Transverse colon (tissue), 4 donors: ENCODE results near the gene TFCP2L1.

Experiments used
- POLR2AphosphoS5 ChIP-seq, 3 donors: sonication (generic); formaldehyde crosslinking; IDR thresholded peaks; one replicate each; pipeline ENCODE4 v1.6.1; 2016; ENCODE audit warnings: antibody characterized with exemption in 3 of 3
- TF ChIP-seq, protein P1 (sequence below), 5 experiments: fragments of 200-600 bp in 3 of 5; fragments of 450-650 bp in 2 of 5; sonication (generic) in 3 of 5; IDR thresholded peaks; 1 replicate in 2 of 5; 2 replicates in 3 of 5; pipeline ENCODE4 v1.5.1; 2016 to 2017; ENCODE audit warnings: antibody characterized with exemption in 5 of 5, inconsistent platforms in 3 of 5, mild to moderate bottlenecking in 2 of 5, moderate library complexity in 1 of 5

DNA sequence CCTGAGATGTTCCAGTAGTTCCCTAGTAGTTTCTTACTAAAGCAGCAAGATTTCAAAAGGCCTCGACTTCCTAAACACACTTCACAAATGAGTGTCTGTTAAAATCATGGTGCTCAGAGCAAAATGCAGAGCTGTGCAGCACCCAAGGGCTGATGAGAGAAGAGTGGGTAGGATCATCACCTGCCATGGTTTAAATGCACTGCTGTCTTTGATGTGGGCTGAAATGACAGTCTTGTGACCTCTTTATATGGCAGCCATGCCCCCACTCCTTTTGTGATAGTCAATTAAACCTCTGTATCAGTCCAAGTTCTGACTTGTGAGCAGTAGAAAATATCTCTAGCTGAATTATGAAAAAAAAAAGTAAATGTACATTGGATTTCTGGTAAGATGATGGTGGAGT, 107.1 kb downstream of the TFCP2L1 start:
- TF ChIP-seq, protein P1, sequence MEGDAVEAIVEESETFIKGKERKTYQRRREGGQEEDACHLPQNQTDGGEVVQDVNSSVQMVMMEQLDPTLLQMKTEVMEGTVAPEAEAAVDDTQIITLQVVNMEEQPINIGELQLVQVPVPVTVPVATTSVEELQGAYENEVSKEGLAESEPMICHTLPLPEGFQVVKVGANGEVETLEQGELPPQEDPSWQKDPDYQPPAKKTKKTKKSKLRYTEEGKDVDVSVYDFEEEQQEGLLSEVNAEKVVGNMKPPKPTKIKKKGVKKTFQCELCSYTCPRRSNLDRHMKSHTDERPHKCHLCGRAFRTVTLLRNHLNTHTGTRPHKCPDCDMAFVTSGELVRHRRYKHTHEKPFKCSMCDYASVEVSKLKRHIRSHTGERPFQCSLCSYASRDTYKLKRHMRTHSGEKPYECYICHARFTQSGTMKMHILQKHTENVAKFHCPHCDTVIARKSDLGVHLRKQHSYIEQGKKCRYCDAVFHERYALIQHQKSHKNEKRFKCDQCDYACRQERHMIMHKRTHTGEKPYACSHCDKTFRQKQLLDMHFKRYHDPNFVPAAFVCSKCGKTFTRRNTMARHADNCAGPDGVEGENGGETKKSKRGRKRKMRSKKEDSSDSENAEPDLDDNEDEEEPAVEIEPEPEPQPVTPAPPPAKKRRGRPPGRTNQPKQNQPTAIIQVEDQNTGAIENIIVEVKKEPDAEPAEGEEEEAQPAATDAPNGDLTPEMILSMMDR (IDR thresholded peaks at IDR 0.05), result no peak
- no peak for TF ChIP-seq POLR2AphosphoS5 (IDR thresholded peaks at IDR 0.05)
